Measurements from ENCODE around the gene NT5C2.

Gene NT5C2

DNA sequence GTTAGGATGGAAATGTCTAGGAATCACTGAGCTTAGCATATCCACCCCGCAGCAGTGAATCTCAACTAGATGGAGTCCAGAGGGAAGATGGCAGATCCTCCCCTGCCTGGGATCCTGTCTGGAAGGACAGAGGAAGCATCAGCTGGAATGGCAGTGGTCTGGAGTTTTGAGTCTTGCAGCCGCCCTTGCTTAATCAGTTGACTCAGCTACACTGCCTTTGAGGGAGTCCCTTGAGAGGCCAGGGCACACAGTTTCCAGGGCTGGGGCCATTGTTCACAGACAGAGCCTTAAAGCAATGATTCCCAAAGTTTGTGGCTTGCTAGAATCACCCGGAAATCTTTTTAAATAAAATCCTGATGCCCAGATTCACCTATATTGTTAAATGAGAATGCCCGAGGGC, 128.1 kb downstream of the NT5C2 start:
- TF ChIP-seq, protein P1, sequence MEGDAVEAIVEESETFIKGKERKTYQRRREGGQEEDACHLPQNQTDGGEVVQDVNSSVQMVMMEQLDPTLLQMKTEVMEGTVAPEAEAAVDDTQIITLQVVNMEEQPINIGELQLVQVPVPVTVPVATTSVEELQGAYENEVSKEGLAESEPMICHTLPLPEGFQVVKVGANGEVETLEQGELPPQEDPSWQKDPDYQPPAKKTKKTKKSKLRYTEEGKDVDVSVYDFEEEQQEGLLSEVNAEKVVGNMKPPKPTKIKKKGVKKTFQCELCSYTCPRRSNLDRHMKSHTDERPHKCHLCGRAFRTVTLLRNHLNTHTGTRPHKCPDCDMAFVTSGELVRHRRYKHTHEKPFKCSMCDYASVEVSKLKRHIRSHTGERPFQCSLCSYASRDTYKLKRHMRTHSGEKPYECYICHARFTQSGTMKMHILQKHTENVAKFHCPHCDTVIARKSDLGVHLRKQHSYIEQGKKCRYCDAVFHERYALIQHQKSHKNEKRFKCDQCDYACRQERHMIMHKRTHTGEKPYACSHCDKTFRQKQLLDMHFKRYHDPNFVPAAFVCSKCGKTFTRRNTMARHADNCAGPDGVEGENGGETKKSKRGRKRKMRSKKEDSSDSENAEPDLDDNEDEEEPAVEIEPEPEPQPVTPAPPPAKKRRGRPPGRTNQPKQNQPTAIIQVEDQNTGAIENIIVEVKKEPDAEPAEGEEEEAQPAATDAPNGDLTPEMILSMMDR (IDR thresholded peaks at IDR 0.05): no peak
- Histone ChIP-seq H3K4me1 (peaks cover 0 to 51% (median 11%) of the 10 kb centered on the region in 4 donors), H3K4me3 (no peak overlapping the region), H3K27me3 (no peaks in the 10 kb centered on the region), H3K36me3 (peaks cover 0 to 27% (median 8%) of the 10 kb centered on the region in 3 donors), H3K27ac (no peak overlapping the region), H3K9me3 (no peaks in the 10 kb centered on the region)
- DNase-seq: no peak
- intact Hi-C loops (cut with DNase I; ENCODE audit: low total_unique reads): no loop called here

DNA sequence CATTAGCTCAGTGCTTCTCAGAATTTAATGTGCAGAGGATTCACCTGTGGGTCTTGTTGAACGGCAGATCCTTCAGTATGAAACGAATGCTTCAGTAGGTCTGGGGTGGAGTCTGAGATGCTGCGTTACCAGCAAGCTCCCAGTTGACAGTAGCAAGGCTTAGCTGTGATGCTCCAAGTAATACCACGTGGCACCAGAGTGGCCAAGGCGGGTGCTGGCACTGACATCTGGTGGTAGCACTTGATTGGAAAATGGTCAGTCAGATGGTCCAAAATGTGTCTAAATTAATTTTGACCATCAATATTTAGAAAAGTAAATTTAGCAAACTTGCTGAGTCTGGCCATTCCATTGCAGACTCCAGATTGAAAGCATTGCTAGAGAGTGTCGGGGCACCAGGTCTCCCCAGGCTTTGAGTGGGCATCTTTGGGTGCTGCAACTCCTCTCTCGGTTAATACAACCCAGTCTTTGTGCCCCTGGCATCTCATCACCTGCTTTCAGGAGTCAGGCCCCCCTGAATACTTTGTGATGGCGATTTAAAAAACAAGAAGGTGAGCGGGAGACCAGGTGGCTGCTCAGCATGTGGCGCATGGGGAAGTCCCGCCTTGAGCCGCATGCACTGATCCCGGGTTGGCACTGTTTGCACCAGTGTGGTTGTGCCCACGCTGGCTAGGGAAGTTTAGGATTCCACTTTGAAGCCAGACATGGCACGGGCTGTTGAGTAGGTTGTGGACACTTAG, 130.1 kb downstream of the NT5C2 start:
- TF ChIP-seq, protein P1 (IDR thresholded peaks at IDR 0.05): peak; percentile 33 to 39
- Histone ChIP-seq H3K27ac (no peak overlapping the region), H3K4me3 (no peak overlapping the region), H3K4me1 (peaks cover 0 to 59% (median 7%) of the 10 kb centered on the region in 4 donors), H3K9me3 (no peaks in the 10 kb centered on the region), H3K36me3 (peaks cover 0 to 17% (median 0%) of the 10 kb centered on the region in 3 donors), H3K27me3 (no peaks in the 10 kb centered on the region)
- no peak for DNase-seq
- intact Hi-C loops (cut with DNase I; ENCODE audit: low total_unique reads): loop anchor here (2.0 kb wide), 1 partner anchor 144 kb away; the partner anchor contains the start of gene CNNM2

DNA sequence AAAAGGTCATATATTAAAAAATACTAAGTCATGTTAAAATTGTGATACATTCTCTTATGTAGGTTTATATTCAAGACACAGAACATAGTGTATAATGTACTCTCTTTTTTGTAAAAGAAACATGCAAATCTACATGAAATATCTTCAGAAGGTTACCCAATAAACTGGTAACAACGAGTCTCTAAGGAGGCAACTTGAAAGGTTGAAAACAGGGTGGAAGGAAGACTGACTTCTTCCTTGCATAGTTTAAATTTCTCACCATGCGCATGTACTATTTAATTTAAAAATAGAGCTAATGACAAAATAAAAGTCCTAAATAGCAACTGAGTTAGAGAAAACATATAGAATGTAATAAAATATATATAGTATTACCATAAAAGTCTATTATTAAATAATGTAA, 132.5 kb downstream of the NT5C2 start:
- Histone ChIP-seq H3K9me3 (no peaks in the 10 kb centered on the region), H3K4me3 (no peak overlapping the region), H3K36me3 (peaks cover 0 to 9% (median 0%) of the 10 kb centered on the region in 3 donors), H3K27ac (peak overlapping the region in 1 of 2 donors; percentile 3), H3K4me1 (peaks cover 0 to 75% (median 10%) of the 10 kb centered on the region in 4 donors), H3K27me3 (no peaks in the 10 kb centered on the region)
- DNase-seq: no peak
- TF ChIP-seq, protein P1 (IDR thresholded peaks at IDR 0.05): no peak
- intact Hi-C loops (cut with DNase I; ENCODE audit: low total_unique reads): no loop called here

DNA sequence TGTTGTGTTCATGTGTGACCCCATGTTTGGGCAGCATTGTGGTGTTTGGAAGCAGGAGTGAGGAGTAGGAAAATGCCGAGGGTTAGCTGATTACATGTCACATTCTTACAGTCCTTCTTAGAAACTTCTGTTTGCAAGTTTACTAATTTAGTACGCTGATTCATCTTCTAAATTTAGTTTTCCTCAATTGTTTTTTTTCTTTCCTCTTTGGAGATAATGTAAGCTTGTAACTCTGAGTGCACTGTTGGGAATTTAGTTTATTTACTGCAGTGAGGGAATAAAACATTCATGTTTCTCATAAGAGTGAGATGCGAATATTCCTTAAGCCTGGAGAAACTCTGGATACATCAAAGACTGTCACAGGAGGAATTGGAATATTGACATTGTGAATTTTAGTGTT, 135.0 kb downstream of the NT5C2 start:
- Histone ChIP-seq H3K4me3 (no peak overlapping the region), H3K4me1 (peaks cover 0 to 90% (median 21%) of the 10 kb centered on the region in 4 donors), H3K36me3 (no peaks in the 10 kb centered on the region), H3K9me3 (no peaks in the 10 kb centered on the region), H3K27ac (peak overlapping the region; percentile 58 to 71), H3K27me3 (no peaks in the 10 kb centered on the region)
- intact Hi-C loops (cut with DNase I; ENCODE audit: low total_unique reads): no loop called here
- TF ChIP-seq, protein P1 (IDR thresholded peaks at IDR 0.05): no peak
- no peak for DNase-seq

DNA sequence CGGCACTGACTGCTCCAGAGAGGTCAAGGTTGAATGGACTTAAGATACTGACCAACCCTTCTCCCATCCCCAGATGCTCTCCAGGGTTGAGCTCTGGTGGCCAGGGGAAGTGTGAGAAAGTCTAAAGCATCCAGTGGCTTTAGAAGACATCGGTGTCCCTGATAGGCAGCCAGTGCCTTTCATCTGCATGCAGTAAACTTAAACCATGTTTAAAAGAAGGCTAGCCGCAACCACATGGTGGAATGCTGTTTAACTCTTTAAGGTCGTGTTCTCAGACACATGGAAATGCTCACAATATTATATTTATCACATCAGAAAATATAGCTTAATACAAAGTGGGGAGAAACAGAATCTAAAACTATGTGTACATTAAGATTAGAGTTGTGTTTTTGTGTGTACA, 138.0 kb downstream of the NT5C2 start:
- Histone ChIP-seq H3K9me3 (no peaks in the 10 kb centered on the region), H3K4me3 (no peak overlapping the region), H3K27ac (peak overlapping the region; percentile 71 to 74), H3K36me3 (no peaks in the 10 kb centered on the region), H3K27me3 (no peaks in the 10 kb centered on the region), H3K4me1 (peaks cover 0 to 61% (median 16%) of the 10 kb centered on the region in 4 donors)
- intact Hi-C loops (cut with DNase I; ENCODE audit: low total_unique reads): no loop called here
- TF ChIP-seq, protein P1 (IDR thresholded peaks at IDR 0.05): no peak
- no peak for DNase-seq

Data from tibial artery (tissue), 4 donors.